ENCODE data around the gene USP2.
"Not testable (repeated sequence)": the region's sequence is repeated elsewhere in the genome, so short reads cannot be mapped to it uniquely, and the experiment has no call there.

Gene USP2

GRCh38 chr11:119414321-119414720, 32.8 kb upstream of the USP2 start:
- in situ Hi-C loops (cut with MboI; ENCODE audit: low sequenced_read_pairs), result no loop called here

DNA sequence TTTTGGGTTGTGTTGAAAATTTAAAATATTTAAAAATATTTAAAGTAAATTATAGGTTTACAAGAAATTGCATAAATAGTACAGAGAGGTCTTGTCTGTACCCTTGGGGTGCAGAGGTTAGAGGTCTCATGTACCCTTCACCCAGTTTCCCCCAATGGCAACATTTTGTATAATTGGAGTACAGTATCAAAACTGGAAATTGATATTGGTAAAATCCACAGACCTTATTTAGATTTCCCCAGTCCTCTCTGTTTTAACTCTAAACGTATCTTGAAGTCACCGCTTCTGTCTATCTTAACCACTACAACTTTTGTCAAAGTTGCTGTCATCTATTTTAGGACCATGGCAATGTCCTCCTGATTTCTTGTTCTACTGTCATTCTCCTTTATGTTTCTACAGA, 30.6 kb upstream of the USP2 start:
- in situ Hi-C loops (cut with MboI; ENCODE audit: low sequenced_read_pairs), result no loop called here

GRCh38 chr11:119410501-119410900, 29.0 kb upstream of the USP2 start:
- in situ Hi-C loops (cut with MboI; ENCODE audit: low sequenced_read_pairs), result no loop called here

GRCh38 chr11:119409731-119410130, 28.2 kb upstream of the USP2 start:
- in situ Hi-C loops (cut with MboI; ENCODE audit: low sequenced_read_pairs), result no loop called here

DNA sequence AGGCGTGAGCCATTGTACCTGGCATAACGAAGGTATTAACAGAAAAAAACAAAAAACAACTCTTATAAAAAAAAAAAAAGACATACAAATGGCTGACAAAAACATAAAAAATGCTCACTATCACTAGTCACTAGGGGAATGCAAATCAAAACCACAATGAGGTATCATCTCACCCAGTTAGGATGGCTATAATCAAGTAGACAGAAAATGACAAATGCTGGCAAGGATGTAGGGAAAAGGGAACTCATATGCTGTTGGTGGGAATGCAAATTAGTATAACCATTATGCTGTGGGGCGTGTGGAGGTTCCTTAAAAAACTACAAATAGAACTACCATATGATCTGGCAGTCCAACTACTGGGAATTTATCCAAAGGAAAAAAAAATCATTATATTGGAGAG, 24.5 kb upstream of the USP2 start:
- in situ Hi-C loops (cut with MboI; ENCODE audit: low sequenced_read_pairs), result no loop called here

- in situ Hi-C loops (cut with MboI; ENCODE audit: low sequenced_read_pairs), result not testable (repeated sequence)
Observed at GRCh38 chr11:119405448-119405847, 24.0 kb upstream of the USP2 start.

DNA sequence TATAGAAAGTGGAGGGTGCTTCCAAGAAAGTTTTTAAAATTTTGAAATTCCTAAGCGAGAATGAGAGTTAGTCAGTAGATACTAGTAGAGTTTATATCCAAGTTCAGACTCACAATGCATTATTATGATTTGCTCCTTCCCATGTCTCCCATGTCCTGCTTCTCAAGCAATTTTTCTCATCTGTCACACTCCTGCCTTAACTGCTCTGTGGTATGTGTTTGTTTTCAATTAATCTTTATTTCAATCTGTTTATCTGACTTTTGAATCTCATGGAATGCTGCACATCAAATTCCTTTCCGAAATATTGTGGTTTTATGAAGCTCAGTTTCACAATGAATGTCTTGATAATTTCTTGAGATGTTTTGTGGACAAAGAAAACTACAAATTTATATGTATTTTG, 23.4 kb upstream of the USP2 start:
- in situ Hi-C loops (cut with MboI; ENCODE audit: low sequenced_read_pairs), result no loop called here

GRCh38 chr11:119403021-119403420, 21.5 kb upstream of the USP2 start:
- in situ Hi-C loops (cut with MboI; ENCODE audit: low sequenced_read_pairs), result no loop called here

- in situ Hi-C loops (cut with MboI; ENCODE audit: low sequenced_read_pairs), result no loop called here
Observed at GRCh38 chr11:119402470-119402869, 21.0 kb upstream of the USP2 start.

- in situ Hi-C loops (cut with MboI; ENCODE audit: low sequenced_read_pairs), result no loop called here
Observed at GRCh38 chr11:119400860-119401259, 19.4 kb upstream of the USP2 start.

DNA sequence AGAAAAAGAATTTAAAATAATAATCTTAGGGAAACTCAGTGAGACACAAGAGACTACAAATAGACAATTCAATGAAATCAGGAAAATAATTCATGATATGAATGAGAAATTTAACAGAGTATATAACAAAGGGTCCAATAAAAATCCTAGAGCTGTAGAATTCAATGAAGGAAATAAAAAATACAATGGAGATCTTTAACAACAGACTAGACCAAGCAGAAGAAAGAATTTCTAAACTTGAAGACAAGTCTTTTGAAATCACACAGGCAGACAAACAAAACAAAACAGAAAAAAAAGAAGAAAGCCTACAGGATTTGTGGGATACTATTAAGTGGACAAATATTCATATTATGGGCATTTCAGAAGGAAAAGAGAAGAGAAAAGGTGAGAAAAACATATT, 16.2 kb upstream of the USP2 start:
- in situ Hi-C loops (cut with MboI; ENCODE audit: low sequenced_read_pairs), result no loop called here

- in situ Hi-C loops (cut with MboI; ENCODE audit: low sequenced_read_pairs), result no loop called here
Observed at GRCh38 chr11:119396835-119397234, 15.3 kb upstream of the USP2 start.

DNA sequence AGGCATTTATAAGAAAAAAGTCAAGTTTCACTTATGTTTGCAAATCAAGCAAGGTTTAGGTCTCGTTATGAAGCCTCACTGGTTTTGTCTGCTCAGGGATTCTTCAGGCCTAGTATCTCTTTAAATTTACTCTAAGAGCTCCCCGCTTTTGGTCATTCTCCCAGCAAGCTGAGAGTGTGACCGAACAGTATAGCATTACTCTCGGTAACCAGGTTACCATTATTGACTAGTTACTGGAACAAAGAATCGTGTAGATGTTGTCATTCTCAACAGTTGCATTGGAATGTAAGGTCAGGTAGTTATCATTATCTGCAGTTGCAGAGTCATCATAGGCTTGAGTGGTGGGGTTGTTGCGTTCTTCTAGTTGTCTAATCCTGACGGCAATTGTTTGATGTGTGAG, 9.8 kb upstream of the USP2 start:
- in situ Hi-C loops (cut with MboI; ENCODE audit: low sequenced_read_pairs), result no loop called here

DNA sequence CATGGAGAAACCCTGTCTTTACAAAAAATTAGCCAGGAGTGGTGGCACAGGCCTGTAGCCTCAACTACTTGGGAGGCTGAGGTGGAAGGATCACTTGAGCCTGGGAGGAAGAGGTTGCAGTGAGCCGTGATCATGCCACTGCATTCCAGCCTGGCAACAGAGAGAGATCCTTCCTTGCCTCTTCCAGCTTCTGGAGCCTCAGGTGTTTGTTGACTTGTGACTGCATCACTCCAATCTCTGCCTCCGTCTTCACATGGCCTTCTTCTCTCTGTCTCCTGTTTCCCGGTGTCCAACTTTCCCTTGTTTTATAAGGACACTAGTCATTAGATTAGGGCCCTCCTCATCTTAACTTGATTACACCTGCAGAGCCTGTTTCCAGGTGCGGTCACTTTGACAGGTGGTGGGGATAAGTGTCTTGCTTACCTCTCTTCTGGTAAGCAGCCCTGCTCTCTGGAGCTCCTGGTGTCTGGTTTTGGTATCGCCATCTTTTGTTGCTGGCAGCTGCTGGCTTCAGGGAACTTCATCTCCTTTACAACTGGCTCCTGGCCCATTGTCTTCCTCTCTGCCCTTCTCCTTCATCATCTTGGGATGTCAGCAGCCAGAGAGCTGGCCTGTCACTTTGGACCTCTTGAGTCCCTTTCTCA, 8.2 kb upstream of the USP2 start:
- in situ Hi-C loops (cut with MboI; ENCODE audit: low sequenced_read_pairs), result no loop called here

GRCh38 chr11:119388103-119388502, 6.6 kb upstream of the USP2 start:
- in situ Hi-C loops (cut with MboI; ENCODE audit: low sequenced_read_pairs), result no loop called here

GRCh38 chr11:119384332-119384731, 2.8 kb upstream of the USP2 start:
- in situ Hi-C loops (cut with MboI; ENCODE audit: low sequenced_read_pairs), result no loop called here

DNA sequence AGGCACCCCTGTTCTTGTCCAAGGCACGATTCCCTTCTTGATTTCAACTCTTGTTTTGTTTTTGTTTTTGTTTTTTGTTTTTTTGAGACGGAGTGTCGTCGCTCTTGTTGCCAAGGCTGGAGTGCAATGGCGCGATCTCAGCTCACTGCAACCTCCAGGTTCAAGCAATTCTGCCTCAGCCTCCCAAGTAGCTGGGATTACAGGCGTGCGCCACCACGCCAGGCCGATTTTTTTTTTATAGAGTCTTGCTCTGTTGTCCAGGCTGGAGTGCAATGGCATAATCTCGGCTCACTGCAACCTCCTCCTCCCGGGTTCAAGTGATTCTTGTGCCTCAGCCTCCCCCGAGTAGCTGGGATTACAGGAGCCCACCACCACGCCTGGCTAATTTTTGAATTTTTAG, 1.0 kb upstream of the USP2 start:
- in situ Hi-C loops (cut with MboI; ENCODE audit: low sequenced_read_pairs), result not testable (repeated sequence)

DNA sequence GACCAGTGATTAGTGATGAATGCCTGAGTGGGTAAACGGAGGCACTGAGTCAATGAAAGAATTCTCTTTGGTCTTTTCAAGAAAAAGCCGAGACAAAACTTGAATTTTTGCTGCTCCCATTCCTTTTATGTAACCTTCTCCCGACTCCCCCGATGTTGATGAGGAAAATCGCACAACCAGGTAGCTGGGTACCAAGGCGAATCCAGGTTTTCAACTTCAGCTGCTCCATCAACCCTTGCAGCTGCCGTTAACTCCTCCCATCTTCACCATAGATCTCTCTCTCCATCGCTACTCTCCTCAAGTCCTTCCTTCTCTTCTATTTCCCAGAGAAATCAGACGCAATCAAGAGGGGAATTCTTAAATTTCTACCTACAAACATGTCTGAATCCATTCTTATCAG, 611 bp upstream of the USP2 start:
- in situ Hi-C loops (cut with MboI; ENCODE audit: low sequenced_read_pairs), result no loop called here

GRCh38 chr11:119380827-119381180, 686 bp downstream of the USP2 start:
- in situ Hi-C loops (cut with MboI; ENCODE audit: low sequenced_read_pairs), result no loop called here

GRCh38 chr11:119380160-119380826, 1.2 kb downstream of the USP2 start:
- in situ Hi-C loops (cut with MboI; ENCODE audit: low sequenced_read_pairs), result no loop called here

DNA sequence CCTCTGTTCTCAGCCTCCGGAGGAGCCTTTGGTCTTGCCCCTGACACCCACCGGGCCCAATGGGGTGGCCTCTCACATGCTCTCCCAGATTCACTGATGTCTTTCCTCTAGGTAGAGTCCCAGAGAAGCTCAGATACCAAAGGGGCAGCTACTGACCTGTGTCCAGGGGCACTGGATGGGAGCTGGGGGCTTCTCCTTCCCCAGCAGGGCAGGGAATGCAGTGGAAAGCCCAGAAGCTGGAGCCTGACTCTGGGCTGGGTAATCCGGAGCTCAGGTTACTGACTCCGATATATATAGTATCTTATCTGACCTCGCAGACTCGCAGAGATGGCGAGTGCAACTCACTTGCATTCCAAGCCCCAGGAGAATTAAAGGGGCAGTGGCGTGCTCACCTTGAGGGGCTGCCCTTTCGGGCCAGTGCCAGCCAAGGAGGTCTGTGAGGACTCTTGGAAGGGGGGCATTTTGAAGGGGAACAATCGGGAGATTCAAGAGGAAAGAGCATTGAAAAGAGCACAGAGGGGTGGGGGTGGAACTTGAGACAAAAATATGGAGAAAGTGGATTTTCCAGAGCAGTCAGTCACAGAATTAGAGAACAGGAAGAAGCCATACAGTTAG, 2.5 kb downstream of the USP2 start:
- in situ Hi-C loops (cut with MboI; ENCODE audit: low sequenced_read_pairs), result no loop called here

GRCh38 chr11:119377961-119378667, 3.4 kb downstream of the USP2 start:
- in situ Hi-C loops (cut with MboI; ENCODE audit: low sequenced_read_pairs), result no loop called here

Measured in HL-60/S4 treated with retinoic acid at 250 ng/mL for 4 days and 3 days (cell line).